Activated CD8-positive, alpha-beta memory T cell treated with anti-CD3 and anti-CD28 coated beads for 24 hours (primary cell): Measurements from ENCODE around the gene HSPA4.
"Not testable (repeated sequence)": the region's sequence is repeated elsewhere in the genome, so short reads cannot be mapped to it uniquely, and the experiment has no call there.

Source experiments
- DNase-seq: peaks from one replicate; pipeline ENCODE4 v3.0.0-alpha.2; 2020

Gene HSPA4

DNA sequence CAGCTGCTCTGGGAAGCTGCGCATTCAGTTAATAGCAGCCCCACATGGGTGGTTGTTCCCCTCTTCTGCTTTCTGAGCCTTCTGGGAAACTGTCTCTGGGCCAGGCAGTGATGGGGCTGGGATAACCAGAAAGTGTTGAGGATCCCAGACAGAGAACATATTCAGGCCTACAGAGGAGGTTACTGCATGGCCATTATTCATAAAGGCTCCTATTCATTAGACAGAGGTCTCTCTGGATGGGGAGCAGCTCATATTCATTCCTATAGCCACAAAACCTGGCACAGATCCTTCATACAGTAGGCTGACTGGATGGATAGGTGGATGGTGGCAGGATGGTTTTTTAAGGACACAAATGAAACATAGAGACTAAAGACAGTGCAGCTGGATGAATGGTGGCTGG lies 76.3 kb downstream of the HSPA4 start:
- no peak for DNase-seq

DNA sequence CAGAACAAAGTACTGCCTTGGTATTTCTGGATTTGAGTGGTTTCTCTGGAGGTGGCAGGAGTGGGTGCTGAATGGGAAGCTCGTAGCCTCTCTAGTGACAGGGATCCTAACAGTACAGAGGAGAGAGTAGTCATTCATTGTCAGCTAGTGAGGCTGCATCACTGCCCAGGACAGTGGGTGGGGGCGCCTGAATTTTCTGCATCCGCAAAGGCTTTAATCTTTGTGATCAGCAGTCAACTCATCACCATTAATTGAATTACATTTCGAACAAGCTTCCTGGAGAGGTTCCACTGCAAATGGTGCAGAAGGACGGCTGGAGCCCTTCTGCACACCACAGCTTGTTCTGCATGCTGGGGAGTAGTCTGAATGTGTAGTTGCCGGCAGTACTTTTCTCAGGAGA lies 77.5 kb downstream of the HSPA4 start:
- no peak for DNase-seq

DNA sequence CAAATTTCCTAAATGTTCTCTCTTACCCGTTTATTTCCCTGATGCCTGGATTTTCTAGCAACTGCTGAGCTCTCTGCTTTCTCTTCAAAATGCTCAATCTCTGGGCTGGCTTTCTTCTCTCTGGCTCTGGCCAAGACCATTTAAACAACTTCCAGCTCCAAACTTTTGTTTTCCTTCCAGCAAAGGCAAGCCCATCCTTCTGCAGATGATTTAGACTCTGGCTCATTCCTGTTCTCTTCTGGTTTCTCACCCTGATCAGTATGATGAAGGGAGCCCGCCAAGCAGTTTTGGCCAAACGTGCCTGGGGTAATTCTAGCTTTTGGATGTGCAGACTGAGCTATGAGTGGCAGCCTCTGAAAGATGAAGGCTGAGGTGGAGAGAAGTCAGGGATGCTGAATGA lies 78.1 kb downstream of the HSPA4 start:
- peak; percentile 38 for DNase-seq

DNA sequence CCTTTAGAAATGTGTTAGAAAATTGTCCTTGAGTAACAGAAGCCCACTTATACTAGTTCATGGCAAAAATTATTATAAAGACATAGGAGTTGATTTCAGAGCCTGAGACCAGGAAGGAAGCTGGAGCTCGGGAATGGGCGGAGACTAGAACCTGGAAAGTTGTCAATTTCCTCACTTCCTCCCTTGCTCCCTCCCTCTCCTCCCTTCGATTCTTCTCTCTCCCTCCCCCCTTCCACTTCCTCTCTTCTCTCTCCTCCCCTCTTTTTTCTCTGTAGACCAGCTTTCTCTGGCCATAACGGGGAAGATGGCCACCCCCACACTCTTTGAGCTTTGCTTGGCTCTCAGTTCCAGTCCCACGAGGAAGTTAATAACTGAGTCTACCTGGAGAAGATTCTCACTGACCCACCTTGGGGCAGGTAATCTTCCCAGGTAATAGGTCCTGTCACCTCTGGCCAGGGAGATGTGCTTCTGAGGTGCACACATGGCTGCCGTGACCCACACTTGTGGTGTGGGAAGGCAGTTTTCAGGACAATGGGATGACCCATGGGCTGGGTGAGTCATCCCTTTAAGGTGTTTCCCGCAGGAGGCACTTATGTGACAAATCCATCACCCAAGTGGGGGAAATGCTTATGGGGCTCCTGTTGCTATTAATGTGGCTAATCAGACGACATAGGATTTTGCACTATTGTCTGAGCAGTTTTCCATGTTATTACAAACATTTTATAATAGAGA lies 78.7 kb downstream of the HSPA4 start:
- DNase-seq = no peak

DNA sequence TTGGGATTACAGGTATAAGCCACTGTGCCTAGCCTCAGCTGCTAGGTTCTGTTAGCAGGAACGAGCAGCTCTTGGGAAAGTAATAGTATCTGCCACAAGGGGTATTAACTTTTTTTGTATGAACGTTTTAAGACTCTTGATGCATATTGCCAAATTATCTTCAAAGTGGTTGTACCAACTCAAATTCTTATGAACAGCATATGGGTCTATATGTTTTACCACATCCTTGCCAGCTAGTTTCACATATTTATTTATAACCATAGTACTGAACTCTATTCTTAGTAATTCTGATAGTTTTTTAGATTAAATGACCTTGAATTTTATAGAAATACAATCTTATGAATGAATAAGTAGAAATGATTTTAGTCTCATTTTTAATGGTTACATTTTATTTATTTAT lies 80.9 kb downstream of the HSPA4 start:
- DNase-seq = no peak

DNA sequence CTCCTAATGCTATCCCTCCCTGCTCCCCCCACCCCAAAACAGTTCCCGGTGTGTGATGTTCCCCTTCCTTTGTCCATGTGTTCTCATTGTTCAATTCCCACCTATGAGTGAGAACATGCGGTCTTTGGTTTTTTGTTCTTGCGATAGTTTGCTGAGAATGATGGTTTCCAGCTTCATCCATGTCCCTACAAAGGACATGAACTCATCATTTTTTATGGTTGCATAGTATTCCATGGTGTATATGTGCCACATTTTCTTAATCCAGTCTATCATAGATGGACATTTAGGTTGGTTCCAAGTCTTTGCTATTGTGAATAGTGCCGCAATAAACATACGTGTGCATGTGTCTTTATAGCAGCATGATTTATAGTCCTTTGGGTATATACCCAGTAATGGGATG lies 81.4 kb downstream of the HSPA4 start:
- DNase-seq = not testable (repeated sequence)

DNA sequence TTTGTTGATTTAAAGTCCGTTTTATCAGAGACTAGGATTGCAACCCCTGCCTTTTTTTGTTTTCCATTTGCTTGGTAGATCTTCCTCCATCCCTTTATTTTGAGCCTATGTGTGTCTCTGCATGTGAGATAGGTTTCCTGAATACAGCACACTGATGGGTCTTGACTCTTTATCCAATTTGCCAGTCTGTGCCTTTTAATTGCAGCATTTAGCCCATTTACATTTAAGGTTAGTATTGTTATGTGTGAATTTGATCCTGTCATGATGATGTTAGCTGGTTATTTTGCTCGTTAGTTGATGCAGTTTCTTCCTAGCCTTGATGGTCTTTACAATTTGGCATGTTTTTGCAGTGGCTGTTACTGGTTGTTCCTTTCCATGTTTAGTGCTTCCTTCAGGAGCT lies 85.1 kb downstream of the HSPA4 start:
- not testable (repeated sequence) for DNase-seq

DNA sequence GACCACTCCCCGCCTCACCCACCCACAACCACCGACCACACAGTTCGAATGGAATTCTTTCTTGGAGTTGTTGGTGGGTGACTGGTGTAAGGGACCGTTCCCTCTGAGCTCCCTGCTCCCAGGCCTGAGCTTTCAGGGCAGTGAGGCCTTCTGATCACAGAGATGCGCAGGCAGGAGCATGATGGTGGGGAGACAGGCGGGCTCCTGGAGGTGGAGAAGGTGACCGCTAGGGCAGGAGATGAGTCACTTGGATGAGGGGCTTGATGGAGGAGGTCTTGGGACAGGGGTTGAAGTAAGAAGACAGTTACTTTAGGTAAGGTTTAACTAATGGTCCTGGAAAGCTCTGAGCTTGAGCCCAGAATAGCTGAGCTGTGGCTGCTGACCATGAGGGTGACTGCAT lies 88.5 kb downstream of the HSPA4 start:
- peak; percentile 35 for DNase-seq

DNA sequence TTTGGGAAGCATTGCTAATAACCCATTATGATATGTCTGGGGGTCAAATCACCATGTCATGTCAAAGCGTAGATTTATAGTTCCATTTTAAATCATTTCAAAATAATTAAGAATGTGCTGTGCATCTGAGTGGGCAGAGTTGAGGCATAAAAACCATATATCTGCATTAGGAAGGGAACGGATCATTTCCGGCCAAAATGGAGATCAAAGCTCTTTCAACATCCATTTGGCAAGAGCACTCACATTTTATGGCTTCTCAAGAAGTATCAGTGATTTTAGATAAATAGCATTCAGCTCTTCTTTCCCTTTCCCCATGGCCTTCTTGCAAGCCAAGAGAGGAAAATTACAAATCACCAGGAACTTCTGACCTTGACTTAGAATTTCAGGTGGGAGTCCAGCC lies 89.9 kb downstream of the HSPA4 start:
- DNase-seq = no peak

DNA sequence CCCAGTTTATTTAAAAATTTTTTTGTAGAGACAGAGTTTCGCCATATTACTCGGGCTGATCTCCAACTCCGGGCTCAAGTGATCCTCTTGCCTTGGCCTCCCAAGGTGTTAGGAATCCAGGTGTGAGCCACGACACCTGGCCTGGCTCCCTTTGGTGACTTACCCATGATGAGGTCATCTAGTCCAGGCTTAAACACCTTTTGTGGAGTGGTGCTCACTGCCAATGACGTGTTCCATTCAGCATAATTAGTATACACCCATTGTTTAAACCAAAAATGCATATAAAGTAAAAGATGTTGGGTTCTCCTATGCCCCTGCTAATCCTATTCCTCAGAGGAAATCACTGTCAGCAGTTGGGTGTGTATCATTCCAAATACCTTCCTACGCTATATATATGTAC lies 91.0 kb downstream of the HSPA4 start:
- no peak for DNase-seq

DNA sequence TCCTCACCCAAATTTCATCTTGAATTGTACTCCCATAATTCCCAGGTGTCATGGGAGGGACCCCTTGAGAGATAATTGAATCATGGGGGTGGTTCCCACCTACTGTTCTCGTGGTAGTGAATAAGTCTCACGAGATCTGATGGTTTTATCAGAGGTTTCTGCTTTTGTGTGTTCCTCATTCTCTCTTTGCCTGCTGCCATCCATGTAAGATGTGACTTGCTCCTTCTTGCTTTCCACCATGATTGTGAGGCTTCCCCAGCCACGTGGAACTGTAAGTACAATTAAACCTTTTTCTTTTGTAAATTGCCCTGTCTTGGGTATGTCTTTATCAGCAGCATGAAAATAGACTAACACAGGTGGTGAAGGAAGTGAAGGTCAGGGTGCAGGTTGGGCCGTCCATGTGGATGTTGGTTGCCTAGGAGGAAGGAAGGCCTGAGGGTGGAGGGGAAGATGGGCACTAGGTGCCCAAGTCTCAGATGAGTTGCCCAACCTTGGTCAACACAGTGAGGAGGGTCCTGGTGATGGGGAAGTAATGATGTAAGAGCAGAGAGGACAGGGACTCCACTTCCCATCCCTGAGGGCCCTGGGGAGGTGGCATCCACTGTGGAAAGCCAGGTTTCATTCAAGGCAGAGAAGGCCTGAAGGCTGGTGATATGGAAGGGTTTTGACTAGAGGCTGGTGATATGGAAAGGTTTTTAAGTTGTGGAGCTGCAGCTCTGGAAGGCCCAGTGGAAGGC lies 92.6 kb downstream of the HSPA4 start:
- peak; percentile 35 for DNase-seq

DNA sequence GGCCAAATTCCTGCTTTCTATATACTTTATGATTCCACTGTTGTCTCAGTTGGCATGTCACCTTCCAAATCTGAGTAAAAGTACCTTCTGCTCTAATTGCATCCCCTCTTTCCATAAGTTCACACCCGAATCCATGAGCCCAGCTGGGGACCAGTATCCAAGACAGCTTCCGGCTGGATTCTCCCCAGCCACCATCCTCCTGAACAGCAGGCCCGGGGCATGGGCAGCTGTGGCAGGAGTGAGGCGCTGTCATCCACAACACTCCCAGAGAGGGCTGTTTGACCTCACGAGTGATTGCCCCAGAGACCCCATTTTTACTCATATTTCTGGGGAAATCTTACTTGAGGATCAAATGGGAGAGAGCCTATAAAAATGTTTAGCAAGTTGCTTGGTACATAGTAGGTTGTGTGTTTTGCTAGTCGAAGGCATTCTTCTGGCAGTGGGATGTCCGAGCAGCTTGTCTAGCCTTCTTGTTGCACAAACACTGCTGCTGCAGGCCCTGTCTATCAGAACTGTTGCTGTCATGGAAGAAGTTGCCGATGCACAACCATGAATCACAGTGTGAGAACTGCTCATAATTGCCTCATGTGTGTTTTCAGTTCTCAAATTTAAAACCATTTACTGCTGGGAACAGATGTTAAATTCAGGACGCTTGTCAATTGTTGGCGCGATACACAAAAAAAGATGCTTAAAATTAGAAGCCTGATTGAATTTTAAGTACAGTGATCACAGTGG lies 93.8 kb downstream of the HSPA4 start:
- peak; percentile 30 for DNase-seq

DNA sequence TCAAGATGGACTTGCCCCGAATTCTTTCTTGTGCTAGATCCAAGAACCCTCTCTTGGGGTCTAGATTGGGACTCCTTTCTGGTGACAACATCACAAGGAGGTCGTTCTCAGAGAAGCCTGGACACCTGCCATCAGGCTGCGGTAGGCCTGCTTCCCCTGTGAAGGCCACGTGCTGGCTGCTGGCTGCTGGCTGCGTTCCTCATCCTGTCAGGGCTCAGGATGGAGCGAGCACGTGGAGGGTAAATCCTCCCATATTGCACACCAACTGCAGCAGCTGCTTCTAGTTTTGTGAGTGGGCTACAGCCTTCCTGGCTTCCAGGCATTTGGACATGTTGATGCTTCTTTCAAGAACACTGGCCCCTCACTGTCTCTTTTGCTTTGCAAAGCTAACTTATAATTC lies 95.6 kb downstream of the HSPA4 start:
- DNase-seq = peak; percentile 60

DNA sequence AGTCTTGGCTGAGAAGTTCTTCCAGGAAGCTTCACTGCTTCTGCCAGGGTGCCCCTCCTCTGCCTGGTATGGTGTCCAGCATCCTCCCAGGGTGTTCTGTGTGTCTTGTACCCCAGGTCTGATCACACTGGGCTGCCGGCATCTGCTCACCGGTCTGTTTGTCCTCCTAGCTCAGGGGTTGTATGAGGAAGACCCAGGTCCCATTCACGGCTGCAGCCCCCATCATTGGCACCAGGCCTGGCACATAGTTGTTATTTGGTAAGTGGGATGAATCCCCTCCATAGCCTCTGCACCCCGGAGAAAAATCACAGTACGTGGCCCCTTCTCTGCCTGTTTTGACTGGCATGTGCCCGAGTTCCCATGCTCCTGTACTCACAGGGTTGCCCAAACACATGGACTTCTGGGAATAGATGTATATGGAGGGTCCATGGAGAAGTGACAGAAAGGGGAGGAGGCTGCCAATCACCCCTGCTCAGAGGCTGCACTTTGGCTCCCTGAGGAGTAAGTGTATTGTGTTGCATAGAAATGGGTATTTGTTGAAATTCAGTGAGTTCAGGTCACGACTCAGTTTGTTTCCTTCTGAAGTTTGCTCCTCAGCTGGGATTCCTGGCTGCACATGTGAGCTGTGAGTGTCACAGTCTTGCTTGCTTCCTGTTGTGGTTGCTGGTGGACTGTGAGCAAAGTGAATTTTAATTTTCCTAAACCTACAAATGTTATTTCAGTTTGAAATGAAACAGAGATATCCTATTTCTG lies 96.2 kb downstream of the HSPA4 start:
- peak; percentile 55 for DNase-seq

DNA sequence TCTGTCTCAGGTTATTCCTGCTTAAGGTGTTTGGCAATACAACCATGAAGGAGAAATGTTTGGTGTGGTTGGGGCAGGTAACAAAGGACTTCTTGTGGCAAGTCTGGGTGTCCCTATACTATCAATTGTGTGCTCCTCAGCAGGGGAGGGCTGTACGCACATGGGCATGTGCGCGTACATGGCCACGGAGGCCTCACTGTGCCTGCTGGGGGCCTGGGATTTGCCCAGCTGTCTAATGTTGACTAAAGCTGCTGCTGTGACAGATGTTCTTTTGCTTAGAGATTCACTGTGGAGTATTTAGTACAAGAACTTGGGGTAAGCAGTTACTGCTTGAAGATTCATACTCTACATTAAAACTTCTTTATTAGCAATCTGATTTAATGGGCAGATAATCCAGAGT lies 97.5 kb downstream of the HSPA4 start:
- peak; percentile 47 for DNase-seq

DNA sequence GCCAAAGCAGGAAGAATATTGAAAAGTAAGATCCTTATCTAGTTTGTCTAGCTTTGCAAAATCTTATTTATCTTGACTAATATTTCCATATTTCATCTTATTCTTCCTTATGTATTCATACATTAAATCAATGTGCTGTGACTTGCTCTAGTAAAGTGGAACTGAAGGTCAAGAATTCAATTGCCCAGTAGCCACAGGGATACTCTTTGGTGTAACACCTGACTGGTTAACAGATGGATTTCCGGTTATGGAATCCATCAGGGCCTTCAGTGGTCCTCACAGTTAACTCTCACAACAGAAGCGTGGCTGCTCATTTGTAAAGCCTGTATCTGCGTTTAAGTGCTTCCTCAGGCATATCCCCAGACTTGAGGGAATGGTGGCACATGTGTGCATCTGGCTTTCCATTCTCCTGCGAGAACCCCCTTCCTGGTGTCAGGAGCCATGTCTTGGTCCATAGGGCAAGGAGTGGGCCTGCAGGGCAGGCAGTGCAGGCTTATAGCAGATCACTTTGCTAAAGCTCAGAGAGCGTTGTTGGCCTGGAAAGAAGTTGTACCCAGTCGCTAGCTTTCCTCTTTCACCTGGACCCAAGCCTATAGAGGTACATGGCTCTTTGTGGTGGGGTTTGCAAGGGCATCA lies 99.2 kb downstream of the HSPA4 start:
- peak; percentile 42 for DNase-seq

DNA sequence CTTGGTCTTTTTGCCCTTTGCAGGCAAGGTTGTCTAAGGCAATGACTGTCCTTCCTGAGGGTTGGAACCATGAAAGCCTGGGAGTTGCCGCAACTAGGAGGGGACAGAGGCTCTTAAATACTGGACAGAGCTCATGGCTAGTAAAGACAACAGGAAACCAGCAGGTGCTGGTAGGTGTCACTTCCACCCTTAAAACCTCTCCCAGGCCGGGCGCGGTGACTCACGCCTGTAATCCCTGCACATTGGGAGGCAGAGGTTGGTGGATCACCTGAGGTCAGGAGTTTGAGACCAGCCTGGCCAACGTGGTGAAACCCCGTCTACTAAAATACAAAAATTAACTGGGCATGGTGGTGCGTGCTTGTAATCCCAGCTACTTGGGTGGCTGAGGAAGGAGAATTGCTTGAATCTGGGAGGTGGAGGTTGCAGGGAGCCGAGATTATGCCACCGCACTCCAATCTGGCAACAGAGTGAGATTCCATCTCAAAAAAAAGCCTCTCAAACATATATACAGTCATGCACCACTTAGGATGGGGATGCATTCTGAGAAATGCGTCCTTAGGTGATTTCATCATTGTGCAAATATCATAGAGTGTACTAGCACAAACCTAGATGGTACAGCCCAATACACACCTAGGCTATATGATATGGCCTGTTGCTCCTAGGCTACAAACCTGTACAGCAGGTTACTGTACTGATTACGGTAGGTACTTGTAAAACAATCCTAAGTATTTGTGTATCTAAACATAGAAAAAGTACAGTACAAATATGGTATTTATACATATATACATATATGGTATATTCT lies 102.7 kb downstream of the HSPA4 start:
- DNase-seq = no peak

DNA sequence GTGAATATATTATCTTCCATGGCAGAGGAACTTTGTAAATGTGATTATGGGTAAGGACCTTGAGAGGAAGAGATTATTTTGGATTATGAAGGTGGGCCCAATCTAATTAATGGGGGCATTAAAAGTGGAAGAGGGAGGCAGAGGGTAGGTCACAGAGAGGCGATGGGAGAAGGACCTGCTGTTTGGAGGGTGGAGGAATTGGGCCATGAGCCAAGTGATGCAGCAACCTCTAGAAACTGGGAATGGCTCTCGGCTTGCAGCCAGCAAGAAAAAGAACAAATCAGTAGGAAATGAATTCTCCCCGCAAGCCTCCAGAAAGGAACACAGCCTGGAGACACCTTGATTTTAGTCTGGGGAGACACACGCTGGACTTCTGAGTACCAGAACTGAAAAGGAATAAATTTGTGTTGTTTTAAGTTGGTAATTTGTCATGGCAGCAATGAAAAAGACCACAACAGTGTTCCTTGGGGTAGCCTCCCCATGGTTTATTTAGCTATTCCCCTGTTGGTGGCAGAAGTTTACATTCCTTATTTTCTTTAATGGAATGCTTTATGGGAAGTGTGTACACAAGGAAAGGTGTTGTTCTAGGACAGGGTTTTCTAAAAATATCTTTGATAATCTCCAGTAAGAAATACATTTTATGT lies 103.6 kb downstream of the HSPA4 start:
- no peak for DNase-seq
